H1 (cell line): ENCODE measurements around the gene TMCO2. TPM values are rescaled to one million over a fixed set of nuclear protein-coding genes. Genes with fewer than 3 reads are reported as not detected.

Experiments
- CHD1 ChIP-seq: IDR thresholded peaks from 2 replicates; pipeline ENCODE4 v1.6.1; 2012; ENCODE audit warnings: low read depth, low read length, improper control_type of control experiment
- EZH2 ChIP-seq: fragments of 200-600 bp; sonication (generic); IDR thresholded peaks from 2 replicates; pipeline ENCODE4 v1.7.1; 2012; ENCODE audit warnings: low read depth, mild to moderate bottlenecking, moderate library complexity, low read length, inconsistent platforms; ENCODE audit not compliant: severe bottlenecking
- MAFK ChIP-seq: IDR thresholded peaks from 2 replicates; pipeline ENCODE4 v1.6.1; 2012; ENCODE audit warnings: low read depth, mild to moderate bottlenecking, improper control_type of control experiment, low read length
- NRF1 ChIP-seq: IDR thresholded peaks from 2 replicates; pipeline ENCODE4 v1.6.1; 2011; ENCODE audit warnings: mild to moderate bottlenecking, low read depth, low read length, improper control_type of control experiment
- PHF8 ChIP-seq: fragments of 200-600 bp; sonication (generic); conservative IDR thresholded peaks from 2 replicates; pipeline ENCODE4 v1.7.1; 2012; ENCODE audit warnings: low read depth, mild to moderate bottlenecking, inconsistent platforms, low read length, moderate library complexity
- YY1 ChIP-seq: IDR thresholded peaks from 2 replicates; pipeline ENCODE4 v1.6.1; 2011; ENCODE audit warnings: low read depth, mild to moderate bottlenecking, low read length
- polyA plus RNA-seq, 7 experiments: library from polyadenylated mRNA; depleted of rRNA in 3 of 7; stranded (reverse) in 5 of 7; unstranded in 2 of 7; fragments of >200 nt in 5 of 7; fragments of 200-250 nt in 2 of 7; gene quantifications; 1 replicate in 5 of 7; 2 replicates in 1 of 7; 4 replicates in 1 of 7; pipeline versions ENCODE4 v1.2.1 to v1.2.3, GENCODE V29; 2011 to 2013; ENCODE audit warnings: missing spikeins in 2 of 7, mixed read lengths in 2 of 7
- total RNA-seq: library from RNA; stranded (reverse); fragmentation: NEBNext Ultra II Directional; extraction: Animal tissue kit (Norgen Biotek cat#: 25700); gene quantifications from 2 replicates; pipeline ENCODE4 v1.2.1, GENCODE V29; 2021

Gene TMCO2
- total and polyA plus RNA-seq, 2 of the 8 experiments (the other 6 are each of a cell fraction or from before 2014, with no cell fraction given): not detected

- TF ChIP-seq EZH2 (no peak), NRF1 (no peak), CHD1 (no peak), YY1 (no peak), MAFK (no peak), PHF8 (no peak)
These were observed 25.6 kb upstream of the TMCO2 start (continued) for GRCh38 chr1:40221977-40222772.
